Stomach smooth muscle (tissue), 2 donors: Measurements from ENCODE around the gene DHCR24.

ENCODE experiments used
- H3K27ac ChIP-seq: one replicate; pipeline ENCODE4 v1.7.0; 2013; ENCODE audit warnings: mild to moderate bottlenecking, low read length, inconsistent platforms
- H3K27me3 ChIP-seq, 2 donors: one replicate each; pipeline ENCODE4 v1.7.0; 2013; ENCODE audit warnings: low read length in 2 of 2; ENCODE audit not compliant: insufficient read depth in 2 of 2, control insufficient read depth in 1 of 2
- H3K36me3 ChIP-seq, 2 donors: one replicate each; pipeline ENCODE4 v1.7.0; 2013; ENCODE audit warnings: low read length in 2 of 2; ENCODE audit not compliant: control insufficient read depth in 2 of 2, insufficient read depth in 2 of 2
- H3K4me1 ChIP-seq: one replicate; pipeline ENCODE4 v1.7.0; 2013; ENCODE audit warnings: low read length; ENCODE audit not compliant: control insufficient read depth, insufficient read depth
- H3K4me3 ChIP-seq, 2 donors: one replicate each; pipeline ENCODE4 v1.7.0; 2013; ENCODE audit warnings: low read length in 2 of 2
- H3K9ac ChIP-seq, 2 donors: one replicate each; pipeline ENCODE4 v1.7.0; 2013; ENCODE audit warnings: low read length in 2 of 2, mild to moderate bottlenecking in 1 of 2
- H3K9me3 ChIP-seq, 2 donors: one replicate each; pipeline ENCODE4 v1.7.0; 2013; ENCODE audit warnings: low read length in 2 of 2; ENCODE audit not compliant: control insufficient read depth in 2 of 2
- donor health status: healthy.
- donor health status: Pancreatic carcinoma.

The DHCR24 gene

GRCh38 chr1:54851406-54851805 is 35.6 kb downstream of the DHCR24 start:
- Histone ChIP-seq H3K4me3 (no peak overlapping the region), H3K9me3 (peaks cover 0 to 5% of the 10 kb centered on the region in 2 donors), H3K9ac (no peak overlapping the region), H3K36me3 (peaks cover 0 to 4% of the 10 kb centered on the region in 2 donors), H3K27ac (no peak overlapping the region), H3K4me1 (peaks cover 2% of the 10 kb centered on the region), H3K27me3 (peaks cover 0 to 2% of the 10 kb centered on the region in 2 donors)

DNA sequence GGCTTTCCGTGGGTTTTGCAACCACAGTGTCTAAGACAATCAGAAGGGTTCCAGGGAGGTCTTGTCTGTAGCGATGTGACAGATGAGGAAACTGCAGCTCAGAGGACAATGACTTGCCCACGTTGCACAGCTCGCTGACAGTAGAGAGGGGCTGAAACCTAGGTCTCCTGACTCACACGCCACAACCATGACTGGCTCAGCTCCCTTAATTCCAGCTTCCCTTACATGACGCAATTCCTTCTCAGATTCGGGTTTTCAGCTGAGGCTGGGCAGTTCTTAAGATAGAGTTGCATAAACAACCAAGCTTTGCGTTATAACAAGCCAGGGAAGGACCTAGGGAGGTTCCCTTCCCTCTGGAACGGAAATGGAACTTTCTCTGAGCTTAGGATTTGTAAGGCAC is 36.3 kb downstream of the DHCR24 start:
- Histone ChIP-seq H3K27ac (no peak overlapping the region), H3K4me1 (peaks cover 2% of the 10 kb centered on the region), H3K9ac (no peak overlapping the region), H3K27me3 (peaks cover 0 to 2% of the 10 kb centered on the region in 2 donors), H3K36me3 (peaks cover 0 to 4% of the 10 kb centered on the region in 2 donors), H3K4me3 (no peak overlapping the region), H3K9me3 (peaks cover 0 to 5% of the 10 kb centered on the region in 2 donors)

GRCh38 chr1:54850069-54850730 is 36.8 kb downstream of the DHCR24 start:
- no peak overlapping the region for H3K9ac ChIP-seq
- peaks cover 0 to 2% of the 10 kb centered on the region in 2 donors for H3K27me3 ChIP-seq
- H3K36me3 ChIP-seq, result peaks cover 0 to 4% of the 10 kb centered on the region in 2 donors
- no peak overlapping the region for H3K4me3 ChIP-seq
- H3K9me3 ChIP-seq, result peaks cover 0 to 5% of the 10 kb centered on the region in 2 donors
- peaks cover 2% of the 10 kb centered on the region for H3K4me1 ChIP-seq
- H3K27ac ChIP-seq, result no peak overlapping the region

- Histone ChIP-seq H3K9ac (no peak overlapping the region), H3K9me3 (peaks cover 0 to 5% of the 10 kb centered on the region in 2 donors), H3K27ac (no peak overlapping the region), H3K4me1 (peaks cover 2% of the 10 kb centered on the region), H3K4me3 (no peak overlapping the region), H3K27me3 (peaks cover 0 to 2% of the 10 kb centered on the region in 2 donors), H3K36me3 (peaks cover 0 to 4% of the 10 kb centered on the region in 2 donors)
Observed at GRCh38 chr1:54849219-54850068, 37.6 kb downstream of the DHCR24 start.

GRCh38 chr1:54848134-54848948 is 38.7 kb downstream of the DHCR24 start:
- H3K27me3 ChIP-seq, result no peaks in the 10 kb centered on the region
- peaks cover 0 to 4% of the 10 kb centered on the region in 2 donors for H3K36me3 ChIP-seq
- H3K9me3 ChIP-seq, result peaks cover 0 to 5% of the 10 kb centered on the region in 2 donors
- no peak overlapping the region for H3K9ac ChIP-seq
- no peak overlapping the region for H3K27ac ChIP-seq
- H3K4me1 ChIP-seq, result peaks cover 2% of the 10 kb centered on the region
- no peak overlapping the region for H3K4me3 ChIP-seq

DNA sequence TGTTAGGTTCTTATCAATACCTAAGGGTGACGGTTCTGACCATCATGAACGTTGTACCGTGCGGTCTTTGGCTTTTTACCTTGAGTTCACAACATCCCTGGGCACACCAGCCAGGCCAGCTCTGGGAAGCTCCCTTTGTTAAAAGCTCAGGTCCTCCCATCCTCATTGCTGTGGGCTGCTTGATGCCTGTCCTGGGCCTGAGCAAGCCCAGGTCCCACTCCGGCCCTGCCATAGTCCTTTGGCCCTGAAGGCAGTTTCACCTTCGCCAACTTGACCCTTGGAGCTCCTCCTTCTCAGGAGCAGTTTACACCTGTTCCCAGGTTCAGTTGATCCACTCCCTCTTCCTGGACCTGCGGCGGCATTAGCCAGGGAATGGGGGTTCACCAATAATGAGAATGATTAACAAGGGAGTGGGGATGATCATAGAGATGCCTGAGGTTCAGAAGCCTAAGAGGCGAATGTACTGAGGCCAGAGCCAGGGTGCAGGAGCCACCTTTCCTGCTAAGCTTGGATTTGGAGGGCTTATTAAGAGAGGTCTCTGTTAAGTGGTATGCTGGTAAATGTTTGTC is 40.2 kb downstream of the DHCR24 start:
- Histone ChIP-seq H3K27me3 (no peaks in the 10 kb centered on the region), H3K4me1 (peaks cover 2% of the 10 kb centered on the region), H3K4me3 (no peak overlapping the region), H3K9me3 (peaks cover 0 to 5% of the 10 kb centered on the region in 2 donors), H3K9ac (no peak overlapping the region), H3K36me3 (no peaks in the 10 kb centered on the region), H3K27ac (no peak overlapping the region)

DNA sequence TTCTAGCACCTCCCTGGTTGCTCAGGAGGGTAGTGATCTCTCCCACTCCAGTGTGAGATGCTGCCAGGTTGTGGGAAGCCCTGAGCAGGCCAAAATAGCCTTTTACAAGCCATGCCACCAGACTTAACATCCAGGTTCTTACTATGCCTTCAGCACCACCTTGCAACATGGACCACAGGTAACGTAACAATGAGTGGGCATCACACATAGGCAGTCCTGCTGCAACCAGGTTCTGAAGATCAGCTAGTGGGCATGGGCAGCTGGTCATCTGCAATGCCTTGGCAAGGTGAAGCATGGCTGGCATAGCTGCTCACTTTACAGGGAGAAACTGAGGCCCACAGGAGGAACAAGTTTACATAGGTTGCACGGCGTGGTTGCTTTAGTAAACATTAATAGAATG is 40.7 kb downstream of the DHCR24 start:
- Histone ChIP-seq H3K36me3 (no peaks in the 10 kb centered on the region), H3K9me3 (peaks cover 0 to 5% of the 10 kb centered on the region in 2 donors), H3K9ac (no peak overlapping the region), H3K4me3 (no peak overlapping the region), H3K4me1 (peaks cover 2% of the 10 kb centered on the region), H3K27ac (no peak overlapping the region), H3K27me3 (no peaks in the 10 kb centered on the region)

GRCh38 chr1:54845772-54846171 is 41.2 kb downstream of the DHCR24 start:
- H3K27ac ChIP-seq, result no peak overlapping the region
- H3K9me3 ChIP-seq, result peaks cover 0 to 5% of the 10 kb centered on the region in 2 donors
- no peak overlapping the region for H3K9ac ChIP-seq
- H3K4me3 ChIP-seq, result no peak overlapping the region
- no peaks in the 10 kb centered on the region for H3K36me3 ChIP-seq
- no peaks in the 10 kb centered on the region for H3K27me3 ChIP-seq
- H3K4me1 ChIP-seq, result peaks cover 2% of the 10 kb centered on the region

DNA sequence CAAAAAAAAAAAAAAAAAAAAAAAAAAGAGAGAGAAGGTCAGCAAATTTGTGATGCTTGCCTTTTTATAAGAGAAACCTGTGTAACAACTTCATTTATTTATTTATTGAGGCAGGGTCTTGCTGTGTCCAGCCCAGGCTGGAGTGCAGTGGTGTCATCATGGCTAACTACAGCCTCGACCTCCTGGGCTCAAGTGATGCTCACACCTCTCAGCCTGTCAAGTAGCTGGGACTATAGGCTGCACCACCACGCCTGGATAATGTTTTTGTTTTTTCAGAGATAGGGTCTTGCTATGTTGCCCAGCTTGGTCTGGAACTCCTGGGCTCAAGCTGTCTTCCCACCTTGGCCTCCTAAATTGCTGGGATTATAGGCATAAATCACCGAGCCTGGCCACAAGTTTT is 42.4 kb downstream of the DHCR24 start:
- Histone ChIP-seq H3K4me3 (no peak overlapping the region), H3K4me1 (no peaks in the 10 kb centered on the region)

DNA sequence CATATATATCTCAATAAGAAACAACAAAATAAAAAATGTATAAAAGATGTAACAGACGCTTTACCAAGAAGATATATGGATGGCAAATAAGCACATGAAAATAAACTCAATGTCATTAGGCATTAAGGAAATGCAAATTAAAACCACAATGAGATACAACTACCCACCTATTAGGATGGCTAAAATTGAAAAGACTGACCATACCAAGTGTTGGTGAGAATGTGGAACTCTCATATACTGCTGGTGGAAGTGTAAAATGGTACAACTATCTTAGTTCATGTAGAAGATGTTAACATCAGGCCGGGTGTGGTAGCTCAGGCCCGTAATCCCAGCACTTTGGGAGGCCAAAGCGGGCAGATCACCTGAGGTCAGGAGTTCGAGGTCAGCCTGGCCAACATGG is 43.5 kb downstream of the DHCR24 start:
- H3K36me3 ChIP-seq, result no peaks in the 10 kb centered on the region
- H3K27me3 ChIP-seq, result no peaks in the 10 kb centered on the region
- H3K9me3 ChIP-seq, result peaks cover 0 to 5% of the 10 kb centered on the region in 2 donors
- H3K9ac ChIP-seq, result no peak overlapping the region
- no peaks in the 10 kb centered on the region for H3K4me1 ChIP-seq
- no peak overlapping the region for H3K4me3 ChIP-seq
- no peak overlapping the region for H3K27ac ChIP-seq

More for the DNA sequence above, 42.4 kb downstream of the DHCR24 start:
- Histone ChIP-seq H3K9me3 (peaks cover 0 to 5% of the 10 kb centered on the region in 2 donors), H3K27ac (no peak overlapping the region), H3K36me3 (no peaks in the 10 kb centered on the region), H3K9ac (no peak overlapping the region), H3K27me3 (no peaks in the 10 kb centered on the region)
